Anterior cingulate cortex (tissue), 58 donors: ENCODE data around the gene FBP1.

ENCODE experiments used
- DNase-seq, 58 donors: peaks; one replicate each; lab custom pipeline; 2025; lab: John Stamatoyannopoulos, UW

Gene FBP1

DNA sequence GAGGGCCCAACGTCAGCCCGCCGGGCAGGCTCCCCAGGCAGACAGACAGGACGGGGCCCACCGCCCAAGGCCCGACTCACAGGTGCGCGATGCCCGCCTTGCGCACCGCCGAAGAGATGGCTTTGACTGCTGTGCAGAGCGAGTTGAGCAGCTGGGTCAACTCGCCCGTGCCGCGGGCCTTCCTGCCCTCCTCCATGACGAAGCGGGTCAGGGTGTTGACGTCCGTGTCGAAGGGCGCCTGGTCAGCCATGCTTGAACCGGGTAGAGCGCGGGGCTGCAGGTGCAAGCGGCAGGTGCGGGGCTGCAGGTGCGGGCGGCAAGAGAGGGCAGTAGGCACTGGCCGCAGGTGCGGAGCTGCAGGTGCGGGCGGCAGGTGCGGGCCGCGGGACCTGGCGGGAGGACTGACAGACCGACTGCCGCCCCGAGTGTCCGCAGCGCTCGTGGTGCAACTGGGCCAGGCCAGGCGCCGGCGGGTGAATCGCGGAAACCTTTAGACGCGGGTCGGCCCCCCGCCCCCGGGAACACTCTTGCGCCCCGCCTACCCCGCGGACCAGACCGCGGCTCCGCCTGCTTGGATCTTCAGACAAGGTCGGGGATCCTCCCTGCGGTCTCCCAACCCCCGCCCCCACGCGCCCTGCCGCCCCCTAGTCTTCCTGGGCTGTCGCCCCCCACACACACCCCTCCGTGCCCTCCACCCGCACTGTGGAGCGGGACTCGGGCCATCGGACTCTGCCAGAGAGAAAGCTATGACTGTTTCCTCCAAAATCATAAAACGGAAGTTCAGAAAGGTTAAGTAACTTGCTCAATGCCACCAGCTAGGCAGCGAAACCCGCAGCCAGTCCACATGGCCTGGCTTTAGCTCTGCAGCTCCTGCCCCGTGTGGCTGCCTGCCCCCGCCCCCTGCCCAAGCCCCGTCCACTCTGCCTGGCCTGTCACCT lies at the start of gene FBP1:
TSS of gene FBP1 (minus strand) at position 458 of the 938 bp plus-strand sequence. CDS start at position 250, 208 bp downstream.
- DNase-seq = peak in 4 of 58 donors; percentile 5 to 21 (median 8)

DNA sequence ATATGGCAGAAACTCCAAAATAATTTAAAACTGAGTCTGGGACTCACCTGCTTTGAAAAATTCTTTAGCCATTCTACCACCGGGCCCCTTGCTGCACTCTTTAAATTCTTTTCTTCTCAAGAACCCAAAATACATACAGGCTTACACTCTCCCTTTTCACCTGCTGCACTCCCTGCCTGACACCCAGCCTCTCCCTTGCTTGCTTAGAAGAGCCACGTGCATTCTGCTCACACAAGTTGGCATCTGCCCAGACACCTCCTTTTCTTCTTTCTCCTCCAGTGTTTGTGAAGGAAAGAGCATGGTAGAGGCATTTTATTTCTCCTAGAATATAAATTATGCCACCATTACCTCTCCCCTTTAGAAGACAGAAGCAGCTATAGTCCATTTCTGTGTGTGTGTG lies 48.1 kb upstream of the FBP1 start:
- DNase-seq = no peak

DNA sequence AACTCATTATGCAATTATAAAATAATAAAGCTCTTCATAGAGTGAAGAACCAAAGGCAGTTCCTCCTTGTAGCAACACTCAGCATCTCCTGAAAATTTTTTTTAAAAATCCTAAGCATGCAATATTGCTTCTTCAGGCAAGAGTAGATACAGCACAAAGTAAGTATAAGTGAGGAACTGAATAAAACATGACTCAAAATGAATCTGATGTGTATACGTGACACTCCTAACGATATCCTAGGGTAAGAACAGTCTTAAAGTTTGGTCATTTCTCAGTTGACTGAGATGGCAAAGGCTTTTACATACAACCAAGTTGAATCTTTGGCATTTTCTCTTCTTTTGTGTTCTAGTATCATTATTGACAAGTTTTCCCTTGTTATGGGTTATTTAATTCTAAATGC lies 46.0 kb upstream of the FBP1 start:
- no peak for DNase-seq

DNA sequence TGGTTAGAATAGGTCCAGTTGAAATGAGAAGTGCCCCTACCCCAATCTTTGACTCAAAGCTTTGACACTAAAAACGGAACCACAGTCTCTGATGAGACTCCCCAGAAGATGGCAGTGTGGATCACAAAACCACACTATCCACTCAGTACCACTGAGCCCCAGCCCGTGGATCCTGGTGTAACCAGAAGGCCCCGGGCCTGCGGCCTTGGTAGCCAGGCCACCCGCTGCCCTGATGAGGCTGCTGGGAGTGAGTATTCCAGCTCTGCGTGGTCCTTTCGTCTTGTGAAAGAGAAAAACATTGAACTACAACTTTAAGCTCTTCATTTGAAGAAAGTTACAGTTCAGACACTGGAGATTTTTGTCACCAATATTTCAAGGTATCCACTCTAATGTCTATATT lies 42.2 kb upstream of the FBP1 start:
- peak in 56 of 58 donors; percentile 12 to 86 (median 60) for DNase-seq

DNA sequence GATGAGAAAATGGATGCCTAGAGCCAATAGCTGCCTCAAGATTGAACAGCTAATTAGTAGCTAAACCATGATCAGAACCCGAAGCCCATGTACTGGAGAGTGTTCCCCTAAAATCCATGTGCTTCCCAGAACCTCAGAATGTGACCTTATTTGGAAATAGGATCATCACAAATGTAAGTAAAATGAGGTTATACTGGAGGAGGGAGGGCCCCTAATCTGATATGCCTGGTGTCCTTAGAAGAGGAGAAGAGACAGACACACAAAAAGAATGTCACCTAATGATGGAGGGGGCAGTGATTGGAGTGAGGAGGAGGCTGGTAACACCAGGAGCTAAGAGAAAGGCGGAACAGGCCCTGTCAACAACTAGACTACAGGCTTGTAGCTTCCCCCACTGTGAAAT lies 41.3 kb upstream of the FBP1 start:
- no peak for DNase-seq

DNA sequence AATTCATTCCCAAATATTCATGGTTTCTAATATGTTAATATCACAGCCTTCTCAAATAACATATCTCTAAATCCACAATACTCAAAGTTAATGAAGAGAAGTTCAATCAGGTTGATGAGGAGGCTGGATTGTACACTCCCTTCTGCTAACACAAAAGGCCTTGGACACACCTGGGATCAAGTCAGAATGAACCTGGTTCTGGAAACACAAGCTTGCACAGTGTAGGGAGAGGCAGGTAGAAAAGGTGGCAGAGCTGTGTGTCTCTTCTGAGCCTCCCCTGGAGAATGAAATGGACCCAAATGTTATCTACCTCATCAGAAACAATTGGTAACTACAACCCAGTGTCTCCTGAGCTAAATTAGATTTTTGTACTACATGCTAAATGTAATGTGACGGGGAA lies 40.7 kb upstream of the FBP1 start:
- no peak for DNase-seq

DNA sequence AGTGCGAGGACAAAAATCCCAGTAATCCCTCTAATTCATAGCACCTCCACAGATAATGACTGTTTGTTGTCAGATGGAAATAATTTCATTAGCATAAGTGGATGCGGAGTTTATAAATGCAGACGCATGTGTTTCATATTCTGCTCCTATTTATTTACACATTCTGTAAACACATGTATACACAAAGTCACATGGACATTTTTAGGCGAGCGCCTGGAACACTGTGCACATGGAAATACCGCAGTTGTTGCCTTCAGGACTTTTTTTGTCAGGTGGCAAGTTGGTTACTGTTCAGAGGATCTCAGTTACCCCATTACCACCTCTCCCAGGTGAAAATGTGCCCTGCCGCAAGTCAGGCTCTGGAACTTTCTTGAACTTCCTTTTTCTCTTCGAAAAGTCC lies 40.3 kb upstream of the FBP1 start:
- no peak for DNase-seq

DNA sequence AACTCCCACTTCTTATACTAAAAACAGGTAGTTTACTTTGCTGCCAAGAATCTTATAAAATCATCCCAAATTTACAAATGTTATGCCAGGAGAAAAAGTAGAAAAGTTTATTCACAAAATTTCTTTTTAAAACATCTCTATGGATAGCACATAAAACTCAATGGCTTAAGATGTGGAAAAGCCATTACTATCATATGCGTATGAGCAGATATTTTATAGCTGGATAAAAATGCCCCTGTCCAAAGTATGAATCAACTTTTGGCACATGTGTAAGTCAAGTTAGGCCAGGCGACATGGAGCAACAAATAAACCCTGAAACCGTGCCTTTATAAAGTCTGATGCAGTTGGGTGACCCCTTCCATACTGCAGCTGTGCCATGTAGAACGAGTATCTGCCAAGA lies 38.6 kb upstream of the FBP1 start:
- DNase-seq = no peak

DNA sequence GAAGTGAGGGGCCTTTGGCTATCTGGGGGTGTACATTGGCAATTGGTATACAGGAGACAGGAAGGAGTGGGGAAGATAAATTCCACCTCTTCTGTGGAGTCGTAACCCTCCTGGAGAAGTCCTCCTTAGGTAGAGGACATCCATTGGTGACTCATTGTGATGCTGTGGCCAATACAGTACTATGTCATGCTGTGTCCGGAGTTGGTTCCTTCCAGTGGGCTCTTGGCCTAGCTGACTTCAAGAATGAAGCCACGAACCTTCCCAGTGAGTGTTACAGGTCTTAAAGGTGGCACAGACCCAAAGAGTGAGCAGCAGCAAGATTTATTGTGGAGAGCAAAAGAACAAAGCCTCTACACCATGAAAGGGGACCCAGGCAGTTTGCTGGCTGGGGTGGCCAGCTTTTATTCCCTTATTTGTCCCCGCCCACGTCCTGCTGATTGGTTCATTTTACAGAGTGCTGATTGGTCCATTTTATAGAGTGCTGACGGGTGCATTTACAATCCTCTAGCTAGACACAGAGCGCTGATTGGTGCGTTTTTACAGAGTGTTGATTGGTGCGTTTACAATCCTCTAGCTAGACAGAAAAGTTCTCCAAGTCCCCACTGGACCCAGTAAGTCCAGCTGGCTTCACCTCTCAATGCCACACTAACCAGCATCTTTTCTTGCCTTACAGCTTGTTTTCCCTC lies 37.3 kb upstream of the FBP1 start:
- no peak for DNase-seq

DNA sequence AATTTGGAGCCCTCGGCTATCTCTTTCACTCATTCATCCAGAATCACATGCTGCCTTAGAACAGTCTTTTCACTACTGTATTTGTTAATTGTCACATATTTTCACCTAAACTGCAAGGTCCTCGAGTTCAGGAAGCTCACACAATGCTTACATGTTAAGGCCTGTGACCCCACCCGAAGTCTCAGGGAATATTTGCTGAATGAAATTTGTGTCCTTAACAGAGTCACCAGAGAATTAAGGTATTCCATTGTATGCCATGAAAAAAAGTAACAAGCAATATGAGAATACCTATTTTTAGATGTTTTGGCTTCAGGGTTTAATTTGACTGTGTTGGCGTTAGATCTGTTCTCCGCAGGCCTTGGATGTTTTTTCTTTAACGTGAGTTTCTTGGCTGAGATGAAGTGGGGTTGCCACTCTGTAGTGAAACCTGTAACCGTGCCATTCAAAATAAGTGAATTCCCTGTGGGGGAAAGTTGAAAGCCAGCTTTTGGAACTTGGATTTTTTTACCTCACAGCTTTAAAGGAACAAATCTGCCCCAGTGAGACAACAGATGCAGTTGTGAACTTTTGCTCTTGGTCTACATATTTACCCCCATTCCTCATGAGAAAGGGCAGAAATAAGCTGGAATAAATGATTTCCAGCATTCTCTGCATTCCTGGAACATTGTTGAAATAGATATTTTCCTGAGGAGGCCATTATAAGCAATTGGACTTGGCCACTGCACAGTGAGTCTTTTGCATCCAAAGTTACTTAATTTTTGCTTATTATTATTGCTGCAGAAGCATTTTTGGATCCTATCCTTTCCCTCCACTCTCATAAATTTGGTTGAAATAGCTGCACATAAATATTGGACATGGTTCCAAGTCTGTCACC lies 35.9 kb upstream of the FBP1 start:
- DNase-seq = no peak

DNA sequence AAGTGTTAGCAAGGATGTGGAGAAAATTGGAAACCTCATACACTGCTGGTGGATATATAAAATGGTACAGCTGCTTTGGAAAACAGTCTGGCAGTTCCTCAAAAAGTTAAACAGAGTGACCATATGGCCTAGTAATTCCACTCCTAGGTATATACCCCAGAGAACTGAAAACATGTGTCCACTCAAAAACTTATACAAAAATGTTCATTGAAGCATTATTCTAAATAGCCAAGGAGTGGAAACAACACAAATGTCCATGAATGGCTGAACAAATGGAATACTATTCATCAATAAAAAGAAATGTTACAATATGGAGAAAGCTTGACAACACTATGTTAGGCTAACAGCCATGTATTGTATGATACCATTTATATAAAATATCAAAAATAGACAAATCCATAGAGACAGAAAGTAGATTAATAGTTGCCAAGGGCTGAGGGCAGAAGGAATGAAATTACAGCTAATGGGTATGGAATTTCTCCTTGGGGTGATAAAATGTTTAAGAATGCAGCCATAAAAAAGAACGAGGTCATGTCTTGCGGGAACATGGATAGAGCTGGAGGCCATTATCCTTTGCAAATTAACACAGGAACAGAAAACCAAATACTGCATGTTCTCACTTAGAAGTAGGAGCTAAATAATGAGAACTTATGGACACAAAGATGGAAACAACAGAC lies 33.6 kb upstream of the FBP1 start:
- DNase-seq = no peak

DNA sequence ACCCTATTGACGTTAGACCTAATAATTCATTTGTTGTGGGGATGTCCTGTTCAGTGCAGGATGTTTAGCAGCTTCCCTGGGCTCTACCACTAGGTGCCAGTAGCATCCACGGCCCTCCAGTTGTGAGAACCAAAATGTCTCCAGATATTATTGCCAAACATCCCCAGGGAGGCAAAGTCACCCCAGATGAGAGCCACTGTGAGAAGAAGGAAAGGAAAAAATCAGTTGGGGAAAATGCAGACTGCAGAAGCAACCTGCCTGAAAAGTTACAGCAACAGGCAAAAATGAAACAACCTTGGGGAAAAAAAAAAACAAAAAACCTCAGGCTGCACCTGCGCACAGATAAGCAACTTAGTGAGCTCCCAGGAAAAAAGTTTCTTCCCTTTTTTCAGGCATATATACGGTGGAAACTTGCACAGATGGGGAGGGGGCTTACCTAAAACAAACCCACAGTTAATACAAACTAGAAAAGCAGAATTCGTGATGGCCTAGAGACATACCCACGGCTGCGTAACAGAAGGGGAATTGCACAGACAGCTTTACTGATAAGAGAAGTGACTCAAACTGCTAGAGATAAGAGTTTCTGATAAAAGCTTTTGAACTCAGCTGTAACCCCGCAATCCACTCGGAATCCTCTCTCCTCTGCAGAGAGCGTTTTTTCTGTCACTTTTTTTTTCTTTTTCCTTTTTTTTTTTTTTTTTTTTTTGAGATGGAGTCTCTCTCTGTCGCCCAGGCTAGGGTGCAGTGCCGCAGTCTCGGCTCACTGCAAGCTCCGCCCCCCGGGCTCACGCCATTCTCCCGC lies 29.8 kb upstream of the FBP1 start:
- peak in 41 of 58 donors; percentile 2 to 56 (median 18) for DNase-seq

DNA sequence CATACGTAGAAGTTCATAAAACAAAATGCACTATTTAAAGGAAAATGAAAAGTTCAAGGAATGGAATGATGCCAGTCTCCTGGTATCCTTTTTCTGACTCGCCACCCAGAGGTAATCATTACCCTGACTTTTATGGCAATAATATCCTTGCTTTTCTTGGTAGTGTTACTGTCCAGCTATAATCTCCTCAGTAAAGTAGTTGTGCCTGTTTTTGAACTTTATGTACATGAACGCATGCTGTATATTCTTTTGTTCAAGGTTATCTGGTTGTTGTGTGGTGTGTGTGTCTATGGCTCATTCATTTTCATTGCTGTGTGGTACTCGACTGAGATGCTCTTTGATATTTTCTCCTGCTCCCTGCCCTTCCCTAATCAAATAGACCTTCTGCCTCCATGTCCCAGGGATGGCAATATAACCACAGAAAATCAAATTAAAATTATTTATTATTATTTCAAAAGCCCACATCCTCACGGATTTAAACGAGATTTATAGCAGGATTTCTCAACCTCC lies 29.2 kb upstream of the FBP1 start:
- no peak for DNase-seq

DNA sequence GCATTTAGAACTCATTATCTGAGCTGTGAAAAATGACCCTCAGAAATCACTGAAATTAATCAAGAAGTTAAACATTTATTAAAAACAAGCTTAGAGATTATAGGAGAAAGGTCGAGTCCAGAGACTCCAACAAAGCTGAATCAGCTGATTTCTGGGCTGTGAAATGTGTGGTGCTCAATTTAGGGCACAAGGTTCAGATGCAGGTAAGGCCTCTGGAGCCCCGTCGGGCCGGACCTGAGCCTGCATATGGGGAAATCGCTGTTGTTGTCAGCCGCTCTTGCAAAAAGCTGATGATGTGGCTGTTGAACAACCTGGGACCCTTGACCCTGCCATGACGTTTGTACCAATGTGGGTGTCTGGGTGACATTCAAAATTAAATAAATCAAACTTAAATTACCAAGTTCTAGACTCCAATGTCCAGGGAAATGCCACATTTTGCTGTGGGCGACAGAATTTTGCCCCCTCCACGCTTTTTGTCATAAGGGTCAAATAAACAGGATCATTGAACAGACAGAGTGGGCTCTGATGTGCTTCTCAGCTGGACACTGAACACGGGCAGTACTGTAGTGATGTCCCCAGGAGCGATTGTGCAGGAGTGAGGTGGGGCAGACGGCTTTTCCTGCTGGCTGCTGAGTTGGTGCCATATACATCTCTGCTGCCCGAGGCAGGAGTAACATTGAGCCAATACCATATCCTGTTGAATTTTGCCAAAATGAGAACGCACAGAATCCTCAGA lies 27.2 kb upstream of the FBP1 start:
- DNase-seq = no peak

DNA sequence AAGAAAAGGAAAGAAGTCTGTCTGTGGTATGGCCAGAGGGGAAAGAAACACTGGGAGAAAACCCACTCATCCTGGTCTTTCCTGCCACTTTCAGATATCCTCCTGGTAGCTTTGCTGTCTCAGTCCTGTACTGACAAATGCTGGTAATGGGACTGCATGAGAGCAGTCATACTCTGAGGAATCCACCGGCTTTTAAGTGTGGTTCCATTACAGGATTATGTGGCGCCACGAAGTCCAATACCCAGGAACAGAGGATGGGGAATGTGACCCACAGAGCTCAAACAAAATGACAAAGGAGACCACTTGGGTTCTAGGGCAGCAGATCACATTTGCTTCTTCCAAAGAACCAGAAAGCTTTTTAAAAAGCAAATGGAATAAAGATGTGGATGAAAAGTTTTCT lies 26.3 kb upstream of the FBP1 start:
- DNase-seq = no peak

DNA sequence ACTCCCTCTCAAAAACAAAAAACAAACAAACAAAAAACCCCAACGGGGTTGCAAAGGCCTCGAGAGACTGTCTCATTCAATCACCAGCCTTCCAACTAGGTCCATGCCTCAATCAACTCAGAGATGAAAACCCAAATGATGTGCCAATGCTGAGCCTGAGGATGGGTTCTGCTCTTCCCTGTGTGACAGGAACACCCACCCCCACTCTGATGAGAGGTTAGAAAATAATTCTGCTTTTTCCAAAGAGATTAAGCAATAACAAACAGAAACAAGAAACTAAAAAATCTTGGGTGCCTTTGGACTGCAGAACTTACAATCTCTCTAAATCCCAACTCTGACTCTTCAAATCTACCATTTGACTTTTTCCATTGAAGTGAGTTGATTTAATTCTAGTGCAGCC lies 25.5 kb upstream of the FBP1 start:
- DNase-seq = no peak

DNA sequence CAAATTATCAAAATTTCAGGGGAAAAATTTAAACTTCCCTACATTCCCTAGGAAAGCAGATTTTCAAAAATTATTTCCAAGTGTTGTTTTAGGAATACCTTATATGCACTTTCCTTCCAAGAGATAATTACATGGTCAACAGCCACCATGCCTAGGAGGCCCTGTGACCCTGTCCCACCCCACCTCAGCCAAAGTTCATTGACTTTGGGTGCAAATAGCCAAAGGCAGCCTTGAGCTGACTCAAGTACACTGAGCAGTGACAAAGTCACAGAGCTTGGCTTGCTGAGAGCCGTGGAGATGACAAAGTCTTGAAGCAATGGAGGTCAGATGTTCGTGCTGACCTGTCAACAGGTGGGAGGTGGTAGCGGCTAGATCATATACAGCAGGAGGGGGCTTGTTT lies 24.3 kb upstream of the FBP1 start:
- no peak for DNase-seq

DNA sequence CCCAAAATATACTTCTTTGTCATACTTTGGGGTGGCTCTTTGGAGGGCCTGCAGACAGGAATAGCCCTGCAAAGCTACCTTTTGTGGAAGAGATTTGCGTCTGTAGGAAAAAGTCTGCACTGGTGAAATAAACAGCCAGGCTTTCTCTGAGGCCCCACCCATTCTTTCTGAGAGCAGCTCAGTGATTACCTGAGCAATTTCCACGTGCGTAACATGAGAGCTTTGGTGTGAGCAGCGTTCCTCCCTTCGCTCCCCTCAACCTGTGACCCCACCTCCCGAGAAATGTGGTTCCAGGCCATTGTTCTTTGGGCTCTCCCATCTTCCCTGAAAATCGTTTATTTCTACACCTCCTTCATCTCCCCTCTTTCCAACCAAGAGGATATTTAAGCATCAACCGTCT lies 23.8 kb upstream of the FBP1 start:
- no peak for DNase-seq
